Prostate gland (tissue), 2 donors: ENCODE measurements around the gene SYNE1.

Source experiments
- POLR2A ChIP-seq: fragments of 450-650 bp; IDR thresholded peaks from one replicate; pipeline ENCODE4 v1.6.1; 2016; ENCODE audit warnings: antibody characterized with exemption, mild to moderate bottlenecking
- POLR2AphosphoS5 ChIP-seq: sonication (generic); formaldehyde crosslinking; IDR thresholded peaks from one replicate; pipeline ENCODE4 v1.6.1; 2017; ENCODE audit warnings: antibody characterized with exemption
- TF ChIP-seq, protein P1 (sequence below), 4 experiments: fragments of 200-600 bp in 2 of 4; fragments of 450-650 bp in 2 of 4; sonication (generic) in 2 of 4; IDR thresholded peaks; 1 replicate in 3 of 4; 2 replicates in 1 of 4; pipeline ENCODE4 v1.5.1; 2016 to 2019; ENCODE audit warnings: antibody characterized with exemption in 4 of 4, mild to moderate bottlenecking in 2 of 4, moderate library complexity in 2 of 4

DNA sequence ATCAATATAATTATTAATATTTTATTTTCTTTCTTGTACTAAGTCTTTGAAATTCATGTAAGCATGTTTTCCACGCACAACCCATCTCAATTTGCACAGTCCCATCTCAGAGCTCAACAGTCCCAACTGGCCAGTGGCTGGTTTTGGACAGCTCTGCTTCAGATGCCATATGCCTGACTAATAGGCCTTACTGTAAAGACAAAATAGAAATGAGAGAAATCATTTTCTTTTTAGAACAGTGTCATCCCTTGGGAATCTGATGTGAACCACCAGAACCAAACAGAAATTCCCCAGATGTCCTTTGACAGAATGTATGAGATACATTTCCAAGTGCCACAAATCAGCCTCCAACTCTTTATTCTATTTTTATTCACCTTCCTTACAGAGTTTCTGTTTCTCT is 490.8 kb downstream of the SYNE1 start:
- TF ChIP-seq, protein P1, sequence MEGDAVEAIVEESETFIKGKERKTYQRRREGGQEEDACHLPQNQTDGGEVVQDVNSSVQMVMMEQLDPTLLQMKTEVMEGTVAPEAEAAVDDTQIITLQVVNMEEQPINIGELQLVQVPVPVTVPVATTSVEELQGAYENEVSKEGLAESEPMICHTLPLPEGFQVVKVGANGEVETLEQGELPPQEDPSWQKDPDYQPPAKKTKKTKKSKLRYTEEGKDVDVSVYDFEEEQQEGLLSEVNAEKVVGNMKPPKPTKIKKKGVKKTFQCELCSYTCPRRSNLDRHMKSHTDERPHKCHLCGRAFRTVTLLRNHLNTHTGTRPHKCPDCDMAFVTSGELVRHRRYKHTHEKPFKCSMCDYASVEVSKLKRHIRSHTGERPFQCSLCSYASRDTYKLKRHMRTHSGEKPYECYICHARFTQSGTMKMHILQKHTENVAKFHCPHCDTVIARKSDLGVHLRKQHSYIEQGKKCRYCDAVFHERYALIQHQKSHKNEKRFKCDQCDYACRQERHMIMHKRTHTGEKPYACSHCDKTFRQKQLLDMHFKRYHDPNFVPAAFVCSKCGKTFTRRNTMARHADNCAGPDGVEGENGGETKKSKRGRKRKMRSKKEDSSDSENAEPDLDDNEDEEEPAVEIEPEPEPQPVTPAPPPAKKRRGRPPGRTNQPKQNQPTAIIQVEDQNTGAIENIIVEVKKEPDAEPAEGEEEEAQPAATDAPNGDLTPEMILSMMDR (IDR thresholded peaks at IDR 0.05), result no peak
- TF ChIP-seq POLR2AphosphoS5, result no peak
- TF ChIP-seq POLR2A, result no peak
